HepG2 (cell line): ENCODE results near the gene RCOR3. TPM values are rescaled to one million over a fixed set of nuclear protein-coding genes. Genes with fewer than 3 reads are reported as not detected.

Experiments used
- AHDC1 ChIP-seq: sonication (generic); formaldehyde crosslinking; IDR thresholded peaks from 2 replicates; pipeline ENCODE4 v1.5.1; 2020; ENCODE audit warnings: mild to moderate bottlenecking, missing genetic modification reagents, borderline replicate concordance
- BCL6 ChIP-seq: IDR thresholded peaks from 2 replicates; pipeline ENCODE4 v1.6.1; 2016; ENCODE audit warnings: missing genetic modification reagents, missing compliant biosample characterization
- BHLHE40 ChIP-seq: IDR thresholded peaks from 2 replicates; pipeline ENCODE4 v1.6.1; 2011; ENCODE audit warnings: low read length, improper control_type of control experiment
- CREM ChIP-seq, 2 experiments: sonication (generic) in 1 of 2; formaldehyde crosslinking in 1 of 2; IDR thresholded peaks; 2 replicates each; pipeline versions ENCODE4 v1.4.0 to v1.6.1; 2016 to 2020; ENCODE audit warnings: antibody characterized with exemption in 1 of 2, mild to moderate bottlenecking in 1 of 2, missing genetic modification reagents in 1 of 2
- HIC2 ChIP-seq: sonication (generic); formaldehyde crosslinking; IDR thresholded peaks from 2 replicates; pipeline ENCODE4 v1.9.0; 2022; ENCODE audit warnings: low read depth, missing genetic modification reagents
- HNF1B ChIP-seq: sonication (generic); formaldehyde crosslinking; IDR thresholded peaks from 2 replicates; pipeline ENCODE4 v1.5.1; 2020; ENCODE audit warnings: mild to moderate bottlenecking, moderate library complexity, missing genetic modification reagents
- MIXL1 ChIP-seq: IDR thresholded peaks from 2 replicates; pipeline ENCODE4 v1.6.1; 2016
- RFXANK ChIP-seq: IDR thresholded peaks from 2 replicates; pipeline ENCODE4 v1.6.1; 2016
- TEAD3 ChIP-seq: optimal IDR thresholded peaks from 2 replicates; pipeline ENCODE3; 2016; ENCODE audit warnings: borderline replicate concordance
- ZFP36L2 ChIP-seq: sonication (generic); formaldehyde crosslinking; IDR thresholded peaks from 2 replicates; pipeline ENCODE4 v1.4.0; 2020; ENCODE audit warnings: missing genetic modification reagents
- ZNF143 ChIP-seq: sonication (generic); formaldehyde crosslinking; IDR thresholded peaks from 2 replicates; pipeline ENCODE4 v1.4.0; 2020; ENCODE audit warnings: missing genetic modification reagents
- ZNF629 ChIP-seq: sonication (generic); formaldehyde crosslinking; conservative IDR thresholded peaks from 2 replicates; pipeline ENCODE4 v1.5.0; 2020; ENCODE audit warnings: missing genetic modification reagents
- polyA plus RNA-seq, 8 experiments: library from polyadenylated mRNA; depleted of rRNA in 3 of 8; stranded (reverse) in 7 of 8; unstranded in 1 of 8; fragments of >200 nt; fragmentation: Illumina TruSeq in 4 of 8; extraction: Trizol in 4 of 8; gene quantifications; 2 replicates each; pipeline versions ENCODE4 v1.2.1 to v1.2.3, GENCODE V29; 2011 to 2016; ENCODE audit warnings: low read depth in 4 of 8, missing spikeins in 1 of 8, mixed read lengths in 1 of 8; ENCODE audit not compliant: insufficient read depth in 1 of 8
- total RNA-seq, 5 experiments: library from RNA; depleted of rRNA; stranded (reverse); fragments of >200 nt; fragmentation: Illumina TruSeq; extraction: Trizol; gene quantifications; 2 replicates each; pipeline ENCODE4 v1.2.3, GENCODE V29; 2016; ENCODE audit warnings: low read depth in 1 of 5
- TF ChIP-seq, protein P1 (sequence below): sonication (generic); formaldehyde crosslinking; IDR thresholded peaks from 2 replicates; pipeline ENCODE4 v1.8.1; 2023; ENCODE audit warnings: missing genetic modification reagents, mild to moderate bottlenecking, borderline replicate concordance
- TF ChIP-seq, protein P2 (sequence below): IDR thresholded peaks from 2 replicates; pipeline ENCODE4 v1.4.0; 2020; ENCODE audit warnings: mild to moderate bottlenecking, missing genetic modification reagents

The RCOR3 gene
- total and polyA plus RNA-seq, 2 of the 13 experiments (the other 11 are each of a cell fraction or from before 2014, with no cell fraction given), result 16.8 to 31.6 TPM

DNA sequence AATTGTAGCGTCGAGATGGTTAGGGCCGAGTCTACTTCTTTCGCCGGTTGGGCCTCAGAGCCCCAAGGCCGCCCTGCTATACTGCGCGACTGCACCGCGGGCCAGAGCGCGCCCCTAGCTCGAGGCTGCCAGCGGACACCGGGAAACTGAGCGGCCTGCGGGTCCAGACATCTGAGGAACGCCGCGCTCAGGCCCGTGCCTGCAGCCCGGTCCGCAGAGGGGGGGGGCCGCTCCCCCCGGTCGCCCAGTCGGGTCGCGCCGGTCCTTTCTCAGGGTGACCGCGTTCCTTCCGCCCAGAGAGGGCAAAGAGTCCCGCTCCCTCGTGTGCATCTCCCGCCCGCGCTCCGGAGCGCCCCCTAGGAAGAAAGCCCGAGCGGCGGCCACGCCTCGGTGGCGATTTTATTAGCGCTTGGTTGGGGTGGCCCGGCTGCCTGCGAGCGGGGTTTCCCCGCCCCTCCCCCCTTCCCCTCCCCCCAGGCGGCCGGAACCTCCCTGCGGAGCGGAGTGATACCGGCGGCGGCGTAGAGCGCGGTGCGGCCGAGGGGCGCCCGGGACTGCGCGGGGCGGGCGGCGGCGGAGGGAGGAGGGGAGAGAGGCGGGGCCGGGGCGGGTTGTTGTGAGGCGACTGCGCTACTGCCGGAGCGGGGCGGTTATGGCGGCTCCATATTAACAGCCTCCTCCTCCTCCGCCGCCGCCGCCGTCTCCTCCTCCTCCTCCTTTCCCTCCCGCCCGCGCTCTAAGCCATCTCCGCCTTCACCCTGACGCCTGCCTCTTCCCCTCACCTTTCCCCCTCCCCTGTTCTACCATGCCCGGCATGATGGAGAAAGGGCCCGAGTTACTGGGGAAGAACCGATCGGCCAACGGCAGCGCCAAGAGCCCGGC is at the start of gene RCOR3 (continued):
- TF ChIP-seq AHDC1 (CRISPR knock-in tag), result peak; percentile 58; the same call in 1 of the 2 replicates
- TF ChIP-seq MIXL1, result peak; percentile 49; the same call in 1 of the 2 replicates
- TF ChIP-seq CREM (IDR thresholded peaks at IDR 0.05), result no peak
- TF ChIP-seq CREM (CRISPR knock-in tag; IDR thresholded peaks at IDR 0.05), result peak; percentile 28; the same call in 1 of the 2 replicates
- TF ChIP-seq ZNF143 (CRISPR knock-in tag), result no peak
- peak; percentile 38; the same call in 1 of the 2 replicates for TF ChIP-seq ZNF629 (CRISPR knock-in tag)
- TF ChIP-seq BHLHE40, result peak; percentile 91
- peak; percentile 76 for TF ChIP-seq BCL6 (CRISPR knock-in tag)
- no peak for TF ChIP-seq ZFP36L2 (CRISPR knock-in tag)
- TF ChIP-seq RFXANK (CRISPR knock-in tag), result peak; percentile 26; the same call in 1 of the 2 replicates
- TF ChIP-seq HNF1B (CRISPR knock-in tag), result peak; percentile 40; the same call in 1 of the 2 replicates
- TF ChIP-seq, protein P1, sequence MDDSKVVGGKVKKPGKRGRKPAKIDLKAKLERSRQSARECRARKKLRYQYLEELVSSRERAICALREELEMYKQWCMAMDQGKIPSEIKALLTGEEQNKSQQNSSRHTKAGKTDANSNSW (CRISPR knock-in tag), result 0 out of 2 replicates have a peak, but pooled peaks have one; percentile 50
- TF ChIP-seq, protein P2, sequence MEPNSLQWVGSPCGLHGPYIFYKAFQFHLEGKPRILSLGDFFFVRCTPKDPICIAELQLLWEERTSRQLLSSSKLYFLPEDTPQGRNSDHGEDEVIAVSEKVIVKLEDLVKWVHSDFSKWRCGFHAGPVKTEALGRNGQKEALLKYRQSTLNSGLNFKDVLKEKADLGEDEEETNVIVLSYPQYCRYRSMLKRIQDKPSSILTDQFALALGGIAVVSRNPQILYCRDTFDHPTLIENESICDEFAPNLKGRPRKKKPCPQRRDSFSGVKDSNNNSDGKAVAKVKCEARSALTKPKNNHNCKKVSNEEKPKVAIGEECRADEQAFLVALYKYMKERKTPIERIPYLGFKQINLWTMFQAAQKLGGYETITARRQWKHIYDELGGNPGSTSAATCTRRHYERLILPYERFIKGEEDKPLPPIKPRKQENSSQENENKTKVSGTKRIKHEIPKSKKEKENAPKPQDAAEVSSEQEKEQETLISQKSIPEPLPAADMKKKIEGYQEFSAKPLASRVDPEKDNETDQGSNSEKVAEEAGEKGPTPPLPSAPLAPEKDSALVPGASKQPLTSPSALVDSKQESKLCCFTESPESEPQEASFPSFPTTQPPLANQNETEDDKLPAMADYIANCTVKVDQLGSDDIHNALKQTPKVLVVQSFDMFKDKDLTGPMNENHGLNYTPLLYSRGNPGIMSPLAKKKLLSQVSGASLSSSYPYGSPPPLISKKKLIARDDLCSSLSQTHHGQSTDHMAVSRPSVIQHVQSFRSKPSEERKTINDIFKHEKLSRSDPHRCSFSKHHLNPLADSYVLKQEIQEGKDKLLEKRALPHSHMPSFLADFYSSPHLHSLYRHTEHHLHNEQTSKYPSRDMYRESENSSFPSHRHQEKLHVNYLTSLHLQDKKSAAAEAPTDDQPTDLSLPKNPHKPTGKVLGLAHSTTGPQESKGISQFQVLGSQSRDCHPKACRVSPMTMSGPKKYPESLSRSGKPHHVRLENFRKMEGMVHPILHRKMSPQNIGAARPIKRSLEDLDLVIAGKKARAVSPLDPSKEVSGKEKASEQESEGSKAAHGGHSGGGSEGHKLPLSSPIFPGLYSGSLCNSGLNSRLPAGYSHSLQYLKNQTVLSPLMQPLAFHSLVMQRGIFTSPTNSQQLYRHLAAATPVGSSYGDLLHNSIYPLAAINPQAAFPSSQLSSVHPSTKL (CRISPR knock-in tag), result peak; percentile 82
- no peak for TF ChIP-seq HIC2 (CRISPR knock-in tag)
- peak; percentile 77 for TF ChIP-seq TEAD3
